ENCODE results near the gene RUNX2. TPM values are rescaled to one million over a fixed set of nuclear protein-coding genes. Genes with fewer than 3 reads are reported as not detected.

The RUNX2 gene
- total and polyA plus RNA-seq, 2 of the 8 experiments (the other 6 are each of a cell fraction or from before 2014, with no cell fraction given): 0.26 to 1.2 TPM

DNA sequence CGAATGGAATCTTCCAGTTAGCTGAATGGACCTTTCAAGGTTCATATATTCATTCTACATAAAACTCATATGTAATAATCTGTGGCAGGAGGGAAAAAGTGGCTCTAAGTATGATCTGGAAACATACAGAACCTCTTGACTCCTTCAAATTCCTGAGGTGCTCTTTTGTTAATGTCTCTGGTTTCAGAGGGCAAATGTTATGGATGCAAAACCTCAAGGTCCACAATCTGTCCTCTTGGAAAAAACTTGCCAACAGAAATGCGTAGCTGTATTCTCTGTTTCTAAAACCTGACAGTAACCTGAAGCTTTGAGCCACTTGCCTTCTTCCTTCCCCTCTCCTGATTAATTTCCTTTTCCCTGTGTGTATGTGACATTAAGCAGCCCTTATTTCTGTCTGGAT lies 130.5 kb downstream of the RUNX2 start (continued):
- TF ChIP-seq, protein P1, sequence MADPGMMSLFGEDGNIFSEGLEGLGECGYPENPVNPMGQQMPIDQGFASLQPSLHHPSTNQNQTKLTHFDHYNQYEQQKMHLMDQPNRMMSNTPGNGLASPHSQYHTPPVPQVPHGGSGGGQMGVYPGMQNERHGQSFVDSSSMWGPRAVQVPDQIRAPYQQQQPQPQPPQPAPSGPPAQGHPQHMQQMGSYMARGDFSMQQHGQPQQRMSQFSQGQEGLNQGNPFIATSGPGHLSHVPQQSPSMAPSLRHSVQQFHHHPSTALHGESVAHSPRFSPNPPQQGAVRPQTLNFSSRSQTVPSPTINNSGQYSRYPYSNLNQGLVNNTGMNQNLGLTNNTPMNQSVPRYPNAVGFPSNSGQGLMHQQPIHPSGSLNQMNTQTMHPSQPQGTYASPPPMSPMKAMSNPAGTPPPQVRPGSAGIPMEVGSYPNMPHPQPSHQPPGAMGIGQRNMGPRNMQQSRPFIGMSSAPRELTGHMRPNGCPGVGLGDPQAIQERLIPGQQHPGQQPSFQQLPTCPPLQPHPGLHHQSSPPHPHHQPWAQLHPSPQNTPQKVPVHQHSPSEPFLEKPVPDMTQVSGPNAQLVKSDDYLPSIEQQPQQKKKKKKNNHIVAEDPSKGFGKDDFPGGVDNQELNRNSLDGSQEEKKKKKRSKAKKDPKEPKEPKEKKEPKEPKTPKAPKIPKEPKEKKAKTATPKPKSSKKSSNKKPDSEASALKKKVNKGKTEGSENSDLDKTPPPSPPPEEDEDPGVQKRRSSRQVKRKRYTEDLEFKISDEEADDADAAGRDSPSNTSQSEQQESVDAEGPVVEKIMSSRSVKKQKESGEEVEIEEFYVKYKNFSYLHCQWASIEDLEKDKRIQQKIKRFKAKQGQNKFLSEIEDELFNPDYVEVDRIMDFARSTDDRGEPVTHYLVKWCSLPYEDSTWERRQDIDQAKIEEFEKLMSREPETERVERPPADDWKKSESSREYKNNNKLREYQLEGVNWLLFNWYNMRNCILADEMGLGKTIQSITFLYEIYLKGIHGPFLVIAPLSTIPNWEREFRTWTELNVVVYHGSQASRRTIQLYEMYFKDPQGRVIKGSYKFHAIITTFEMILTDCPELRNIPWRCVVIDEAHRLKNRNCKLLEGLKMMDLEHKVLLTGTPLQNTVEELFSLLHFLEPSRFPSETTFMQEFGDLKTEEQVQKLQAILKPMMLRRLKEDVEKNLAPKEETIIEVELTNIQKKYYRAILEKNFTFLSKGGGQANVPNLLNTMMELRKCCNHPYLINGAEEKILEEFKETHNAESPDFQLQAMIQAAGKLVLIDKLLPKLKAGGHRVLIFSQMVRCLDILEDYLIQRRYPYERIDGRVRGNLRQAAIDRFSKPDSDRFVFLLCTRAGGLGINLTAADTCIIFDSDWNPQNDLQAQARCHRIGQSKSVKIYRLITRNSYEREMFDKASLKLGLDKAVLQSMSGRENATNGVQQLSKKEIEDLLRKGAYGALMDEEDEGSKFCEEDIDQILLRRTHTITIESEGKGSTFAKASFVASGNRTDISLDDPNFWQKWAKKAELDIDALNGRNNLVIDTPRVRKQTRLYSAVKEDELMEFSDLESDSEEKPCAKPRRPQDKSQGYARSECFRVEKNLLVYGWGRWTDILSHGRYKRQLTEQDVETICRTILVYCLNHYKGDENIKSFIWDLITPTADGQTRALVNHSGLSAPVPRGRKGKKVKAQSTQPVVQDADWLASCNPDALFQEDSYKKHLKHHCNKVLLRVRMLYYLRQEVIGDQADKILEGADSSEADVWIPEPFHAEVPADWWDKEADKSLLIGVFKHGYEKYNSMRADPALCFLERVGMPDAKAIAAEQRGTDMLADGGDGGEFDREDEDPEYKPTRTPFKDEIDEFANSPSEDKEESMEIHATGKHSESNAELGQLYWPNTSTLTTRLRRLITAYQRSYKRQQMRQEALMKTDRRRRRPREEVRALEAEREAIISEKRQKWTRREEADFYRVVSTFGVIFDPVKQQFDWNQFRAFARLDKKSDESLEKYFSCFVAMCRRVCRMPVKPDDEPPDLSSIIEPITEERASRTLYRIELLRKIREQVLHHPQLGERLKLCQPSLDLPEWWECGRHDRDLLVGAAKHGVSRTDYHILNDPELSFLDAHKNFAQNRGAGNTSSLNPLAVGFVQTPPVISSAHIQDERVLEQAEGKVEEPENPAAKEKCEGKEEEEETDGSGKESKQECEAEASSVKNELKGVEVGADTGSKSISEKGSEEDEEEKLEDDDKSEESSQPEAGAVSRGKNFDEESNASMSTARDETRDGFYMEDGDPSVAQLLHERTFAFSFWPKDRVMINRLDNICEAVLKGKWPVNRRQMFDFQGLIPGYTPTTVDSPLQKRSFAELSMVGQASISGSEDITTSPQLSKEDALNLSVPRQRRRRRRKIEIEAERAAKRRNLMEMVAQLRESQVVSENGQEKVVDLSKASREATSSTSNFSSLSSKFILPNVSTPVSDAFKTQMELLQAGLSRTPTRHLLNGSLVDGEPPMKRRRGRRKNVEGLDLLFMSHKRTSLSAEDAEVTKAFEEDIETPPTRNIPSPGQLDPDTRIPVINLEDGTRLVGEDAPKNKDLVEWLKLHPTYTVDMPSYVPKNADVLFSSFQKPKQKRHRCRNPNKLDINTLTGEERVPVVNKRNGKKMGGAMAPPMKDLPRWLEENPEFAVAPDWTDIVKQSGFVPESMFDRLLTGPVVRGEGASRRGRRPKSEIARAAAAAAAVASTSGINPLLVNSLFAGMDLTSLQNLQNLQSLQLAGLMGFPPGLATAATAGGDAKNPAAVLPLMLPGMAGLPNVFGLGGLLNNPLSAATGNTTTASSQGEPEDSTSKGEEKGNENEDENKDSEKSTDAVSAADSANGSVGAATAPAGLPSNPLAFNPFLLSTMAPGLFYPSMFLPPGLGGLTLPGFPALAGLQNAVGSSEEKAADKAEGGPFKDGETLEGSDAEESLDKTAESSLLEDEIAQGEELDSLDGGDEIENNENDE (IDR thresholded peaks at IDR 0.05; ENCODE audit: insufficient replicate concordance, low read length): no peak
- no peak for TF ChIP-seq EGR1 (IDR thresholded peaks at IDR 0.05; ENCODE audit: borderline replicate concordance, low read depth, low read length)
- no peak for TF ChIP-seq POLR2A (IDR thresholded peaks at IDR 0.05; ENCODE audit: control extremely low read depth in 1 of 2, low read depth in 2 of 2, low read length in 2 of 2)
- no peak for TF ChIP-seq ASH2L (IDR thresholded peaks at IDR 0.05; ENCODE audit: low read length)
- TF ChIP-seq NRF1 (IDR thresholded peaks at IDR 0.05; ENCODE audit: low read depth, low read length): no peak
- TF ChIP-seq, protein P2, sequence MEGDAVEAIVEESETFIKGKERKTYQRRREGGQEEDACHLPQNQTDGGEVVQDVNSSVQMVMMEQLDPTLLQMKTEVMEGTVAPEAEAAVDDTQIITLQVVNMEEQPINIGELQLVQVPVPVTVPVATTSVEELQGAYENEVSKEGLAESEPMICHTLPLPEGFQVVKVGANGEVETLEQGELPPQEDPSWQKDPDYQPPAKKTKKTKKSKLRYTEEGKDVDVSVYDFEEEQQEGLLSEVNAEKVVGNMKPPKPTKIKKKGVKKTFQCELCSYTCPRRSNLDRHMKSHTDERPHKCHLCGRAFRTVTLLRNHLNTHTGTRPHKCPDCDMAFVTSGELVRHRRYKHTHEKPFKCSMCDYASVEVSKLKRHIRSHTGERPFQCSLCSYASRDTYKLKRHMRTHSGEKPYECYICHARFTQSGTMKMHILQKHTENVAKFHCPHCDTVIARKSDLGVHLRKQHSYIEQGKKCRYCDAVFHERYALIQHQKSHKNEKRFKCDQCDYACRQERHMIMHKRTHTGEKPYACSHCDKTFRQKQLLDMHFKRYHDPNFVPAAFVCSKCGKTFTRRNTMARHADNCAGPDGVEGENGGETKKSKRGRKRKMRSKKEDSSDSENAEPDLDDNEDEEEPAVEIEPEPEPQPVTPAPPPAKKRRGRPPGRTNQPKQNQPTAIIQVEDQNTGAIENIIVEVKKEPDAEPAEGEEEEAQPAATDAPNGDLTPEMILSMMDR (IDR thresholded peaks at IDR 0.05; ENCODE audit: control extremely low read depth in 1 of 3, insufficient read depth in 1 of 3, low read depth in 1 of 3, low read length in 3 of 3): no peak
- TF ChIP-seq CBX5 (IDR thresholded peaks at IDR 0.05; ENCODE audit: low read depth, low read length): no peak
- TF ChIP-seq, protein P3, sequence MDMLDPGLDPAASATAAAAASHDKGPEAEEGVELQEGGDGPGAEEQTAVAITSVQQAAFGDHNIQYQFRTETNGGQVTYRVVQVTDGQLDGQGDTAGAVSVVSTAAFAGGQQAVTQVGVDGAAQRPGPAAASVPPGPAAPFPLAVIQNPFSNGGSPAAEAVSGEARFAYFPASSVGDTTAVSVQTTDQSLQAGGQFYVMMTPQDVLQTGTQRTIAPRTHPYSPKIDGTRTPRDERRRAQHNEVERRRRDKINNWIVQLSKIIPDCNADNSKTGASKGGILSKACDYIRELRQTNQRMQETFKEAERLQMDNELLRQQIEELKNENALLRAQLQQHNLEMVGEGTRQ (IDR thresholded peaks at IDR 0.05; ENCODE audit: low read length): no peak
- no peak for TF ChIP-seq SRF (IDR thresholded peaks at IDR 0.05; ENCODE audit: low read depth, low read length)

Measured in H1 (cell line).